ENCODE results near the gene ATG16L2.

Gene ATG16L2

GRCh38 chr11:72814286-72815109 lies at the start of gene ATG16L2:
TSS of gene ATG16L2 (plus strand) at chr11:72814411. CDS start at chr11:72814446, 35 bp downstream.
- no peak for TF ChIP-seq CTCF (IDR thresholded peaks at IDR 0.05; ENCODE audit: low read depth, low read length)
- H3K4me3 ChIP-seq (ENCODE audit: low read depth, low read length), result peak within 1 kb of the TSS; percentile 85

- H3K4me3 ChIP-seq (ENCODE audit: low read depth, low read length), result no peak overlapping the region
- no peak for TF ChIP-seq CTCF (IDR thresholded peaks at IDR 0.05; ENCODE audit: low read depth, low read length)
These were observed 49.7 kb upstream of the ATG16L2 start for GRCh38 chr11:72764503-72764902.

- H3K4me3 ChIP-seq (ENCODE audit: low read depth, low read length), result no peak overlapping the region
- no peak for TF ChIP-seq CTCF (IDR thresholded peaks at IDR 0.05; ENCODE audit: low read depth, low read length)
These were observed 47.9 kb upstream of the ATG16L2 start for GRCh38 chr11:72766152-72766902.

- TF ChIP-seq CTCF (IDR thresholded peaks at IDR 0.05; ENCODE audit: low read depth, low read length), result no peak
- no peak overlapping the region for H3K4me3 ChIP-seq (ENCODE audit: low read depth, low read length)
These were observed 46.8 kb upstream of the ATG16L2 start for GRCh38 chr11:72767203-72768062.

GRCh38 chr11:72768581-72768980 lies 45.6 kb upstream of the ATG16L2 start:
- no peak for TF ChIP-seq CTCF (IDR thresholded peaks at IDR 0.05; ENCODE audit: low read depth, low read length)

GRCh38 chr11:72769680-72770079 lies 44.5 kb upstream of the ATG16L2 start:
- H3K4me3 ChIP-seq (ENCODE audit: low read depth, low read length), result no peak overlapping the region
- TF ChIP-seq CTCF (IDR thresholded peaks at IDR 0.05; ENCODE audit: low read depth, low read length), result no peak

More at GRCh38 chr11:72768581-72768980, 45.6 kb upstream of the ATG16L2 start:
- no peak overlapping the region for H3K4me3 ChIP-seq (ENCODE audit: low read depth, low read length)
